ENCODE data around the gene TTC6. TPM values are rescaled to one million over a fixed set of nuclear protein-coding genes. Genes with fewer than 3 reads are reported as not detected.

Gene TTC6
- total and polyA plus RNA-seq, 2 donors (not counting 3 experiments of a cell fraction or from before 2014, with no cell fraction given): 0.75 TPM; not detected in 1

GRCh38 chr14:37623426-37623951 is 28.1 kb downstream of the TTC6 start:
- no TSS peak for BruUV-seq (replicated peaks)
- Histone ChIP-seq H4K20me1 (replicated peaks; ENCODE audit: control insufficient read depth, extremely low read depth, insufficient read depth, low read length) (no peaks in the 10 kb centered on the region), H3K36me3 (ENCODE audit: control insufficient read depth in 2 of 2, extremely low read depth in 1 of 2, insufficient read depth in 2 of 2, low read length in 2 of 2) (no peaks in the 10 kb centered on the region), H3K9me1 (replicated peaks; ENCODE audit: control insufficient read depth, extremely low read depth, insufficient read depth, low read length) (no peaks in the 10 kb centered on the region), H3K79me2 (ENCODE audit: control insufficient read depth, insufficient read depth, low read length) (no peaks in the 10 kb centered on the region), H2AFZ (ENCODE audit: low read depth, low read length) (no peak overlapping the region), H3K27ac (ENCODE audit: insufficient read depth, low read depth, low read length) (no peak overlapping the region), H3K27me3 (ENCODE audit: control insufficient read depth in 2 of 2, insufficient read depth in 2 of 2, low read length in 2 of 2) (no peaks in the 10 kb centered on the region), H3K4me2 (ENCODE audit: insufficient read depth, low read length) (no peak overlapping the region), H3K9me3 (replicated peaks; ENCODE audit: control insufficient read depth, insufficient read depth, low read length) (no peaks in the 10 kb centered on the region), H3K4me3 (replicated peaks in 1 of 3; ENCODE audit: insufficient read depth in 1 of 3, low read depth in 1 of 3, low read length in 3 of 3) (no peak overlapping the region), H3K9ac (replicated peaks; ENCODE audit: extremely low read depth, insufficient read depth, low read length) (no peak overlapping the region), H3K4me1 (ENCODE audit: control insufficient read depth, extremely low read depth, insufficient read depth, low read length) (no peaks in the 10 kb centered on the region)
- CTCF ChIA-PET: interaction anchor here (2.8 kb wide), 1 partner anchor 29 kb away, joined by 12 read pairs; the partner anchor contains the start of genes FOXA1 and TTC6
- FAIRE-seq (no peak), DNase-seq (ENCODE audit: low read depth, low spot score) (peak; percentile 29)
- POLR2A ChIA-PET: no interaction called here
- TF ChIP-seq GATA2 (IDR thresholded peaks at IDR 0.05; ENCODE audit: insufficient read depth, insufficient read length, low read depth, low read length) (peak; percentile 26), FOS (IDR thresholded peaks at IDR 0.05; ENCODE audit: borderline replicate concordance, insufficient read depth, low read length) (peak; percentile 76), MYC (IDR thresholded peaks at IDR 0.05; ENCODE audit: low read depth, low read length) (no peak)
- intact Hi-C loops (cut with micrococcal nuclease) (no loop called here), dilution Hi-C loops (cut with MboI; ENCODE audit: extremely low pct_ligation_motif_present, low sequenced_read_pairs) (no loop called here)

DNA sequence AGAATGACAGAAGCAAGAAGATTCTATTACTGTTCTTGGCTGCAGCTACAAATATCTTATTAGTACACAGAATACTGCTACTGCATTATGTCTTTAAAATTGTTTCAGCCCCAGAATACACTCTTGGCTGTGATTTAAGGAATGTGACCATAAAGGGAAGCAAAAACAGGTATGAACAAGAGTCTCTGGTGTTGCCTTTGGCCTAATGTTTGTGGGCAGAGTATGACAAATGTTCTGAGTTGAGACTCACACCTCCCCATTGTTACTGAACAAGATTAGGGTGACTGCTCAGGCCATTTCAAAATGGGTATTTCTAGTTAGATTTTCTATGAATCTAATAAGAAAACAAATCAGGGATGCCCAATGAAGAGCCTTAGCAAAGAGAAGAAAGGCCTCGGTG is 28.5 kb downstream of the TTC6 start:
- no peak overlapping the region for H3K4me3 ChIP-seq (replicated peaks in 1 of 3; ENCODE audit: insufficient read depth in 1 of 3, low read depth in 1 of 3, low read length in 3 of 3)
- no peaks in the 10 kb centered on the region for H3K4me1 ChIP-seq (ENCODE audit: control insufficient read depth, extremely low read depth, insufficient read depth, low read length)
- no peaks in the 10 kb centered on the region for H3K36me3 ChIP-seq (ENCODE audit: control insufficient read depth in 2 of 2, extremely low read depth in 1 of 2, insufficient read depth in 2 of 2, low read length in 2 of 2)
- ChIA-PET POLR2A (no interaction called here), CTCF (no interaction called here)
- intact Hi-C loops (cut with micrococcal nuclease): no loop called here
- H3K9ac ChIP-seq (replicated peaks; ENCODE audit: extremely low read depth, insufficient read depth, low read length): no peak overlapping the region
- FAIRE-seq: no peak
- H2AFZ ChIP-seq (ENCODE audit: low read depth, low read length): no peak overlapping the region
- H3K27ac ChIP-seq (ENCODE audit: insufficient read depth, low read depth, low read length): no peak overlapping the region
- H3K4me2 ChIP-seq (ENCODE audit: insufficient read depth, low read length): no peak overlapping the region
- H3K9me1 ChIP-seq (replicated peaks; ENCODE audit: control insufficient read depth, extremely low read depth, insufficient read depth, low read length): no peaks in the 10 kb centered on the region
- H3K27me3 ChIP-seq (ENCODE audit: control insufficient read depth in 2 of 2, insufficient read depth in 2 of 2, low read length in 2 of 2): no peaks in the 10 kb centered on the region
- no peak for TF ChIP-seq MYC (IDR thresholded peaks at IDR 0.05; ENCODE audit: low read depth, low read length)
- peak; percentile 3 for TF ChIP-seq GATA2 (IDR thresholded peaks at IDR 0.05; ENCODE audit: insufficient read depth, insufficient read length, low read depth, low read length)
- no peak for TF ChIP-seq FOS (IDR thresholded peaks at IDR 0.05; ENCODE audit: borderline replicate concordance, insufficient read depth, low read length)
- TF ChIP-seq EZH2 (IDR thresholded peaks at IDR 0.05; ENCODE audit: borderline replicate concordance, low read depth, low read length, severe bottlenecking): no peak
- BruUV-seq (replicated peaks): no TSS peak
- dilution Hi-C loops (cut with MboI; ENCODE audit: extremely low pct_ligation_motif_present, low sequenced_read_pairs): no loop called here
- DNase-seq (ENCODE audit: low read depth, low spot score): no peak
- no peaks in the 10 kb centered on the region for H4K20me1 ChIP-seq (replicated peaks; ENCODE audit: control insufficient read depth, extremely low read depth, insufficient read depth, low read length)
- no peaks in the 10 kb centered on the region for H3K79me2 ChIP-seq (ENCODE audit: control insufficient read depth, insufficient read depth, low read length)
- no peaks in the 10 kb centered on the region for H3K9me3 ChIP-seq (replicated peaks; ENCODE audit: control insufficient read depth, insufficient read depth, low read length)
